ENCODE measurements around the gene XDH. TPM values are rescaled to one million over a fixed set of nuclear protein-coding genes. Genes with fewer than 3 reads are reported as not detected.

The XDH gene
- total and polyA plus RNA-seq, 3 donors from 2014 or later, result 0.21 to 1.5 (median 0.43) TPM

DNA sequence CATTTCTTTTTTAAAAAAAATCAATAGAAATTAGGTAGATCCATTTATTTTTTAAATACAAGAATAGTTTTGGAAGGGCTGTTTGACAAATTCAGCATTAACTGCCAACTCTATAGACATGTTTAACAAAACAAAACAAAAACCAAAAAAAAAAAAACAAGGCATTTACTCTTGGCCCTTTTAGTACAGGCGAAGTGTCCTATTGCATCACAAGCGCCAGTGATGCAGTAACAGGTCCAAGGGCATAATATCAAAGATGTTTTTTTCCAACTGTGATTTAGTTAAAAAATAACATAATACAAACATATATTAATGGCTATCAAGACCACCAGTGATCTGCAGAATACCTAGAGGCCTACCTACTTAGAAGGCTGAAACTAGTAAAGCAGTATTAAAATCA lies 55.3 kb downstream of the XDH start:
- intact Hi-C loops (cut with DNase I; ENCODE audit: low total_unique reads), result no loop called here
- TF ChIP-seq CTCF (IDR thresholded peaks at IDR 0.05) (no peak), POLR2A (IDR thresholded peaks at IDR 0.05) (no peak)
- WGBS, 2 donors, result 93 to 95% methylated on average over 2 of the region's 2 CpGs

GRCh38 chr2:31354837-31355236 lies 59.7 kb downstream of the XDH start:
- intact Hi-C loops (cut with DNase I; ENCODE audit: low total_unique reads), result no loop called here

More for the DNA sequence above, 55.3 kb downstream of the XDH start:
- Histone ChIP-seq H3K27ac (no peak overlapping the region), H3K9me3 (no peaks in the 10 kb centered on the region), H3K4me3 (no peak overlapping the region), H3K27me3 (no peaks in the 10 kb centered on the region), H3K4me1 (no peaks in the 10 kb centered on the region), H3K36me3 (ENCODE audit: low read depth, missing control alignments) (no peaks in the 10 kb centered on the region)
- DNase-seq, result no peak

GRCh38 chr2:31353179-31353578 lies 61.4 kb downstream of the XDH start:
- intact Hi-C loops (cut with DNase I; ENCODE audit: low total_unique reads), result no loop called here
- no peak for DNase-seq
- Histone ChIP-seq H3K4me1 (no peaks in the 10 kb centered on the region), H3K27me3 (no peaks in the 10 kb centered on the region), H3K9me3 (no peaks in the 10 kb centered on the region), H3K36me3 (ENCODE audit: low read depth, missing control alignments) (no peaks in the 10 kb centered on the region), H3K4me3 (no peak overlapping the region), H3K27ac (no peak overlapping the region)
- 86 to 87% methylated on average over 2 of the region's 2 CpGs for WGBS, 2 donors
- TF ChIP-seq POLR2A (IDR thresholded peaks at IDR 0.05), result no peak
- TF ChIP-seq CTCF (IDR thresholded peaks at IDR 0.05), result no peak

More at GRCh38 chr2:31354837-31355236, 59.7 kb downstream of the XDH start:
- 32 to 43% methylated on average over 2 of the region's 2 CpGs for WGBS, 2 donors
- Histone ChIP-seq H3K27me3 (no peaks in the 10 kb centered on the region), H3K27ac (no peak overlapping the region), H3K4me3 (no peak overlapping the region), H3K4me1 (no peaks in the 10 kb centered on the region), H3K36me3 (ENCODE audit: low read depth, missing control alignments) (no peaks in the 10 kb centered on the region), H3K9me3 (no peaks in the 10 kb centered on the region)
- DNase-seq, result no peak
- TF ChIP-seq POLR2A (IDR thresholded peaks at IDR 0.05), result no peak
- peak in 1 of 3 experiments; percentile 23 for TF ChIP-seq CTCF (IDR thresholded peaks at IDR 0.05)

- H3K4me3 ChIP-seq, result no peak overlapping the region
- no peak overlapping the region for H3K27ac ChIP-seq
- H3K27me3 ChIP-seq, result no peaks in the 10 kb centered on the region
- intact Hi-C loops (cut with DNase I; ENCODE audit: low total_unique reads), result no loop called here
- H3K36me3 ChIP-seq (ENCODE audit: low read depth, missing control alignments), result no peaks in the 10 kb centered on the region
- H3K9me3 ChIP-seq, result no peaks in the 10 kb centered on the region
- DNase-seq, result no peak
- no peaks in the 10 kb centered on the region for H3K4me1 ChIP-seq
- 86 to 87% methylated on average over 6 of the region's 6 CpGs for WGBS, 2 donors
- TF ChIP-seq CTCF (IDR thresholded peaks at IDR 0.05), result no peak
- no peak for TF ChIP-seq POLR2A (IDR thresholded peaks at IDR 0.05)
Measured at GRCh38 chr2:31349684-31350083, 64.9 kb downstream of the XDH start.

GRCh38 chr2:31349160-31349559 lies 65.4 kb downstream of the XDH start:
- intact Hi-C loops (cut with DNase I; ENCODE audit: low total_unique reads), result no loop called here

More at GRCh38 chr2:31349160-31349559, 65.4 kb downstream of the XDH start:
- Histone ChIP-seq H3K36me3 (ENCODE audit: low read depth, missing control alignments) (no peaks in the 10 kb centered on the region), H3K27me3 (no peaks in the 10 kb centered on the region), H3K4me3 (no peak overlapping the region), H3K27ac (no peak overlapping the region), H3K4me1 (no peaks in the 10 kb centered on the region), H3K9me3 (no peaks in the 10 kb centered on the region)
- TF ChIP-seq POLR2A (IDR thresholded peaks at IDR 0.05), result no peak
- no peak for TF ChIP-seq CTCF (IDR thresholded peaks at IDR 0.05)
- DNase-seq, result no peak
- WGBS, 2 donors, result 84 to 95% methylated on average over 7 of the region's 7 CpGs
